PFSK-1 (cell line): ENCODE measurements around the gene TLCD3A.

ENCODE experiments used
- POLR2AphosphoS5 ChIP-seq: IDR thresholded peaks from 2 replicates; pipeline ENCODE4 v1.6.1; 2012; ENCODE audit warnings: low read depth, mild to moderate bottlenecking, control low read depth, low read length, moderate library complexity
- SIN3A ChIP-seq: IDR thresholded peaks from 2 replicates; pipeline ENCODE4 v1.6.1; 2012; ENCODE audit warnings: mild to moderate bottlenecking, low read length, moderate library complexity, borderline replicate concordance; ENCODE audit not compliant: insufficient read depth

- TF ChIP-seq SIN3A, result no peak
- TF ChIP-seq POLR2AphosphoS5, result no peak
Measured at GRCh38 chr17:705863-706262, 26.5 kb upstream of the TLCD3A start.
